DLD1 (cell line): ENCODE results near the gene C19orf67.

Experiments used
- in situ Hi-C: cut with HindIII; loops from 2 replicates; pipeline ENCODE4 v1.10.0; 2017; ENCODE audit warnings: low sequenced_read_pairs

The C19orf67 gene

DNA sequence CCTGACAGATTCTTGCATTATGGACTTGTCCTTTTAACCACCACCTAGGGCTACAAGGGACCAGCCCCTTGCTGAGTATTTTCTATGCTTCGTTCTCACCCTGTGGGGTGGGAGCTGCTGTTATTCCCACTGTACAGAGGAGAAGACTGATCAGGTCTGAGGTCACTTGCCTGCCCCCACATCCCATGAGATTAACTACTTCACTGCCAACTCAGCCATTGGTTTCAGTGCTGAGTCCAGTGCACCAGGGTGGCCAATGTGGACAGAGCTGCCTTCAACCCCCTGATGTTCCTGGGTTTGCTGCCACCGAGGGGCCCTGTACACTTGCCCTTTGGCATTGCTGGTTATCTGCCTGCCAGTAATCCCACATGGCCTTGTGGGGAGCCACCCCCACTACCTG lies 25.1 kb upstream of the C19orf67 start:
- in situ Hi-C loops: no loop called here

DNA sequence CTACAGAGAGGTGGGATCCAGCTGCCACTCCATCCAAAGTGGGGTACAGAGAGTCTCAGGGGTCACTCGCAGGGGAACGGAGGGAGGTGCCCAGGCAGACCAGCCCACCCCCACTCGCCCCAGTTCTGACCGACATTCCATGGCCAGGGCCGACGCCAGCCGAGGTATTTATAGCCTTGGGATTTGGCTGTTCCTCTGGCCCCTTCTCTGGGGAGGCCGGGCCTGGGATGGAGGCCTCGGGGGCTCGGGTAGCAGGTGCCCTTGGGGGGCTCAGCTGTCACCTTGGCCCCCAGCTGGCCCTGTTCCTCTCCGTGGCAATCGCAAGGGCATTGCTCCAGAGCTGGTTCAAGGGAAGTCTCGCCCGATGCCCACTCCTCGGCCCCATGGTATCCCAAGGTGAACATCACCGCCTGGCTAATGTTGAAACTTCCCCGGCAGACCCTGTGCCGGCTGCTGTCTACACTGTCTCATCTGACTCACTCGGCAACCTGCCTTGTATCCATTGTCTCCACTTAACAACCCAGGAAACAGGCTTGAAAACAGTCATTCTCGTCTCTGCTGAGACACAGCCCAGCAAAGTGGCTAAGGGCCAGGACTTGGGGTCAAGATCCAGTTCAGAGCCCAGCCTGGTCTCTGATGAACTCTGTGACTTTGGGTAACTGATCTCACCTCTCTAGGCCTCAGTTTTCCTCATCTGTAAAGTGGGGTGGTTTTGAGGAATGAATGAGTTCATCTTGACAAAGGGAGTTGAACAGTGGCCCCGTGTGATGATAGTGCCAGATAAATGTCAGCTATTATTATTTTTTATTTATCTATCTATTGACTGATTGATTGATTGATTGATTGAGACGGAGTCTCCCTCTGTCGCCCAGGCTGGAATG lies 22.2 kb upstream of the C19orf67 start:
- in situ Hi-C loops: no loop called here

DNA sequence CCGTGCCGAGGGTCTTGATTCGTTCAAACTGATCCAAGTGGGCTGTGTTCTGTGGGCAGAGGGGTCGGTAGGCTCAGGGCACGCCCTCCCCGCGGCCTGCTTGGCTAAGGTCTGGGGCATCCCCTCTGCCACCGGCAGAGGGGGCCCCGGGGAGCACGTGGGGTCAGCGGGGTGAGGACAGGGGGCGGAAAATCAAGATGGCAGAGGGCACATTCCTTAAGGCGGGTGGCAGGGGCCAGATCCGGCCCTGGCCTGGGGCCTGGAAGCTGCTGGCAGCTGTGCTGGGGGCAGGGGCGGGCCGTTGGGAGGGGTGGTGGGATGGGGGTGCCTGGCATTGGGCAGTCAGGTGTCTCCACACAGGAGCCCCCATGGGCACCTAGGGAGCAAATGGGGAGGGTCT lies 21.3 kb upstream of the C19orf67 start:
- in situ Hi-C loops: no loop called here

DNA sequence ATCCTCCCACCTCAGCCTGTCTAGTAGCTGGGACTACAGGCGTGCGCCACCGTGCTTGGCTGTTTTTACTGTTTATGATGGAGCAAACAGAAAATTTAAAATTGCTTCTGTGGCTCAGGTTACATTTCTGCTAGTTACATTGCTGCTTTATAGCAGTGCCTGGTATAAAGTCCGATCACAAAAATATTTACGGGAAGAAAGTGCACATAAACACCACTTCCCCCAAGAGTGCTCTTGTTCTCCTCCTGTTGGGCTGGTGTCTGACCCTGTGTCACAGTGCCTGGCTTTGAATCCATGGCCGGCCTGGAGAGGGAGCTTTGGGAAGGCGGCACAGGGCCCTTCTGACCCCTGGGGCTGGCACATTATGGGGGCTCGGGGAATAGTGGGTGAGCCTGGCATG lies 20.1 kb upstream of the C19orf67 start:
- in situ Hi-C loops: no loop called here

DNA sequence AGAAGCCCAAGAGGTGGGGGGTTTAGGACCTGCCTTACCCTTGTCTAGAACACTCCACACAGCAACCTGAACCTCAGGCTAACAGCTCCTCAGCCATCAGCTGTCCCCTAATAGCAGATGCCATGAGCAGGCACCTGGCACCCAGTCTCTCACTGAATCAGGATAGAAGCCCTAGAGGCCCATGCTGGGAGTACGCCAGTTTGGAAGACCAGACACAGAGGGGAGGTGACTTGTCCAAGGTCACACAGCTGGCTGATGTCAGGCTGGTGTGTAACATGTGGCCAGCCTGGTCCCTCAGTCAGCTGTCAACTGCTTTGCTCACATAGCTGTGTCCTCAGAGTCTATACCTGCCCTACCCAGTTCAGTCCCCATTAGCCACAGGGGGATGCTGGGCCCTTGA lies 17.7 kb upstream of the C19orf67 start:
- in situ Hi-C loops: no loop called here

DNA sequence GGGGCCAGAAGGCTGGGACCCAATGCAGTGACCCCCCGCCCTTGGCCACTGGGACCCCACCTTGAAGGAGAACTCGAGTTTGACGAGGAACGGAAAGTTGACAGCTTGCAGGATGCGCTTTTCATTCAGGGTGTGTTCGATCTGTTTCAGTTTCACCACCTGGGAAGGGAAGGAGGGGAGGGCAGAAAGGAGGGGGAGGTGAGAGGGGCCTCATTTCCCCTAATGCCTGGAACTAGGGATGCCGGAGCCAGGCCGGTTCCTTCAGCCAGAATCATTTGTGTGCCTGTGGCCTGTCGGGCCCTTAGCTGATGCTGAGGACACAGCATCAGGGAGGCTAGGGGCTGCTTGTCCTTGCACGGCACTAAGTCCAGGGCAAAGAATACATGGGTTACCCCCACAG lies 17.2 kb upstream of the C19orf67 start:
- in situ Hi-C loops: no loop called here

DNA sequence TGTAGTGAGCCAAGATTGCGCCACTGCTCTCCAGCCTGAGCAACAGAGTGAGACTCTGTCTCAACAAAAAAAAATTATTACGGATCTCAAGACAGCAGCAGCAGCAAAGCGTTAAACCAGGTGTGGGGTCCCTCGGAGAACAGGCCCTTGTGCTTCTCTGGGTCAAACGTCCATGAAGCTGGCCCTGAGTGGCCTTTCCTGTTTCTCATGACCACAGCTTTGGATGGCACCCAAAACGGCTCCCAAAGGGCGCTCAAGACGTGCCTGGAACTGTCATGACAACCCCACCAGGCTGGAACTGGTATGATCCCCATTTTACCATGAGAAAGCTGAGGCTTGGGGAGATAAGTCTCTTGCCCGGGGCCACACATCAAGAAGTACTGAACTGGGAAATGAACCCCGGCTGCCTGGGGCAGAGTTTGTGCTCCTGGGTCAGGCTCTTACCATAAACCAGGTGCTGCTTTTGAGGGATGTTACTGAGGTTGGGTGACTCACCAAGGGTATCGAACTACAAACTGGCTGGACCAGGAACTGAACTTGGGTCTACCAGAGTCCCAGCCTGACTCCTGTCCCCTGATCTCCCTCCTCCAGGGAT lies 16.6 kb upstream of the C19orf67 start:
- in situ Hi-C loops: no loop called here

DNA sequence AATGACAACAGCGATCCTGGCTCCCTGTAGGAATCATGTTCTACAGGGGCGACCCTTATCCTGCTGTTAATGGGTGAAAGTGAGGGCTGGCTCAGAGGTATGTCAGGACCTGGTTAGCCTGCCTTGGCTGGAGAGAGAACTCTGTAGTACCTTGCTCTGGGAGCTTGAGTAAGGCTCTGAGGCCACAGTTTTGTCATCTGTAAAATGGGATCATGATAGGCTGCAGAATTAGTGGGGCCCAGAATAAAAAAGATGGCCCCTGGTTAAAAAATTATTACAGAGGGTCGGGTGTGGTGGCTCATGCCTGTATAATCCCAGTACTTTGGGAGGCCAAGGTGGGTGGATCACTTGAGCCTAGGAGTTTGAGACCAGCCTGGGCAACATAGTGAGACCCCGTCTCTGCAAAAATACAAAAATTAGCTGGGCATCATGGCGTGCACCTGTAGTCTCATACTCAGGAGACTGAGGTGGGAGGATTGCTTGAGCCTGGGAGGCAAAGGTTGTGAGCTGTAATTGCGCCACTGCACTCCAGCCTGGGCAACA lies 15.5 kb upstream of the C19orf67 start:
- in situ Hi-C loops: no loop called here

DNA sequence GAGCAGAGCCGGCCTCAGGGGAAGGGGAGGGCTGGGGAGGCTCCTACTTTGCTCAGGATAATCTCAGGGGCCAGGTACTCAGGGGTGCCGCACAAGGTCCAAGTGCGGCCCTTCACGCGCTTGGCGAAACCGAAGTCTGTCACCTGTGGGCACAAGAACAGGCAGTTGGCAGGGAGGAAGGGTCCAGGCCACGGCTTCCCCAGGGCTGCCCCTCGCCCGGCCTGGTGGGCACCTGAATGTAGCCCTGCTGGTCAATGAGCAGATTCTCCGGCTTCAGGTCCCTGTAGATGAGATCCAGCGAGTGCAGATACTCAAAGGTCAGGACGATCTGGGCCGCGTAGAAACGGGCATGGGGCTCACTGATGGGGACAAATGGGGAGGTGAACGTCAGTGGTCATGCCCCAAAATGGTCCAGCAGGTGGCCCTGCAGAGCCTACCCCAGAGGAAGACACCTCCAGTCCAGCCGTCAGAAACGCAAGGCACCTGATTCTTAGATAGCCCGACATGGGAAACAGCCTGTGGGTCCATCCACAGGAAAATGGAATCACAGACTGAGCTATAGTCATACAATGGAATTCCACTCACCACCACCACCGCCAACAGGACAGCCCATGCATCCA lies 12.1 kb upstream of the C19orf67 start:
- in situ Hi-C loops: loop anchor here (25.0 kb wide), 1 partner anchor 210 kb away; the partner anchor contains the start of gene NANOS3

DNA sequence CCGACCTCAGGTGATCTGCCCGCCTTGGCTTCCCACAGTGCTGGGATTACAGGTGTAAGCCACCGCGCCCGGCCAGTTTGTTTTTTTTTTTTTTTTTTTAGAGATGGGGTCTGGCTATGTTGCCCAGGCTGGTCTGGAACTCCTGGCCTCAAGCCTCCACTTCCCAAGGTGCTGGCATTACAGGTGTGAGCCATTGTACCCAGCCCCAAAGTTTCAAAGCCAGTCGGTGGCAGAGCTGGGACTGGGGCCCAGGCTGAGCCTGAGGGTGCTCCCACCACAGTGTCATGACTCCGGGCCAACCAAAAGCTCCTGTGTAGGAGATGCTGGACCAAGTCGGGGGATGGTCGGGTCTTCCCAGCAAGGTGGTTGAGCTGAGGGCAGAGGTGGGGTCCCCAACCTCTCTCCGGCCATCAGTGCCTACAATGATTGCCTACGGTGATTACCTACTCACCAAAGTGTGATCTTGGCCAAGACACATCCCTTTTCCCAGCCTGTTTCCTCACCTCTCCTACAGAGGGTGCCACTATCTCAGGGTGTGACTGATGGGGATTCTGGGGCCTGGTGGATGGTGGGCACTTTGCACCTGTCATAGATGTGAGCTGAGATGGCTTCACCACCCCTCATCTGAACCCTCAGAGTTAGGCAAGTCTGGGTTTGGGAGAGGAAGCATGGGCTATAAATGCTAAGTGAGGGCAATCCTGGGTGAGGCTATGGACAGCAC lies 10.8 kb upstream of the C19orf67 start:
- in situ Hi-C loops: loop anchor here (25.0 kb wide), 1 partner anchor 209 kb away; the partner anchor contains the start of gene NANOS3

DNA sequence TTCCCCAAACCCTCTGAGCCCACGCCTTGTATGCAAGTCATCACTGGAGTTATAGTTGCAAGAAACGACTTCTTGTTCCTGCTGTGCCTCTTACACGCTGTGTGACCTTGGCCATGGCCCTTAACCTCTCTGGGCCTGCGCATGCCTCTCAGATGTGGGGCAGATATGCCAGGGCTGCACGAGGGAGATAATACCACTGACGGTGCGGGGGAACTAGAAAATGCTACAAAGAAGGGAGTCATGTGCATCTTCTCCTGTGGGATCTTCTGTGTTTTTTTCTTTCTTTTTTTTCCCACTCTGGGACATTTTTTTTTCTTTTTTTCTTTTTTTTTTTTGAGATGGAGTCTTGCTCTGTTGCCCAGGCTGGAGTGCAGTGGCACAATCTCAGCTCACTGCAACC lies 9.3 kb upstream of the C19orf67 start:
- in situ Hi-C loops: loop anchor here (25.0 kb wide), 1 partner anchor 208 kb away; the partner anchor contains the start of gene NANOS3

DNA sequence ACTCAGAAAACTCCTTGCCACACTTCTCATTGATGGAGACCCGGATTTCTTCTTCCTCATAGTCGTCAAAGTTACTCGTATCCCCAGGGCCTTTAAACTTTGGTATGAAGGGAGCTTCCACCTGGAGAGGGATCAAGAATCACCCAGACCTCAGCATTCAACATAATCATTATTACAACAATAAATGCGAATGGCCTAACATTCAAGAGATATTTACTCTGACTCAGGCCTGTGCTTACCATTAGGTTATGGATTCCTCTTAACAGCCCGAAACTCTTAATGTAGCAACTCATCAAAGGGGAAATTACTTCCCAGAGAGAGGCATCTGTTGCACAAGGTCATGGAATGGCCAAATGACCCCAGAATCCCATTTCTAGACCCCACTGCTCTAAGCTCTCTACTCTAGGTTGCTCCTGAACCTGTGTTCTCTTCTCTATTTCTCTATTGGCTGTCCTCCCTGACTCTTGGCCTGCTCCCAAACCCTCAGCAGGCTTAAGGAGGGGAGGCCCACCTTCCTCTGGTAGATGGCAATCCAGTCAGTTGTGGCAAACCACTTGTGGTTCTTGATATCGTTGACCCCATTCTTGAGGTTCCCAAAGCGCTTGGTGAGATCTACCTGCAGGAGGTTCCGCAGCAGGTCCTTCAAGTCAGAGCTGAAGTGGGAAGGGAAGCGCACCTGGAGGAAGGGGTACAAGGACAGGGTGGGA lies 7.7 kb upstream of the C19orf67 start:
- in situ Hi-C loops: loop anchor here (25.0 kb wide), 1 partner anchor 206 kb away; the partner anchor contains the start of gene NANOS3

DNA sequence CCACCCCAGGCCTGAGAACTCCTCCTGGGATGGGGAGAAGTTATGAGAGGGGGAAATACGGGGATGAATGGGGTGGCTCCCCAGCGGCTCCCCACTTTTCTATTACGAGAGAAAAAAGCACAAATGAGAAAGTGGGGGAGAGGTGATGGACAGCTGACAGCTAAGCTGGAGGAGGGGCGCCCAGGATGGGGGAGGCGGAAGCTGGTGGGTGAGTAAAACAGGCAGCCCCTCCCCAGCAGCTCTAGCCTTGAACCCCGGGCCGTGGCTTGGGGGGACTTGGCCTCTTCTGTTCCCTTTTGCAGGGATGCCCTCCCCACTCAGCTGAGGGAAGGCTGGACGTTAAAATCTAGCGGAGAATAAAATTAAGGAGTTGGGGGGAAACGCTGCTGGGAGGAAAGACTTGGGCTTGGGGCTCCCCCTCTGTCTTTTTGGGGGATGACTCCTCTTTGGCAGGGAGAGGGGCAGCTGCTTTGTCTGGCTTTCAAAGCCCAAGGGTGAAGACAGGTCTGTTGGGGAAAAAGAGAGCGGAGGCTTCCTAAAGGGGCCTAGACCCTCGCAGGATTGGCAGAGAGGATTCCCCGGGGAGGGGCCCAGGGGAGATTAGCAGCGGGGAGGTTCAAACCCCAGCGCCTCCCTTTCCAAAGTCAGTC lies 6.4 kb upstream of the C19orf67 start:
- in situ Hi-C loops: loop anchor here (25.0 kb wide), 1 partner anchor 205 kb away; the partner anchor contains the start of gene NANOS3

DNA sequence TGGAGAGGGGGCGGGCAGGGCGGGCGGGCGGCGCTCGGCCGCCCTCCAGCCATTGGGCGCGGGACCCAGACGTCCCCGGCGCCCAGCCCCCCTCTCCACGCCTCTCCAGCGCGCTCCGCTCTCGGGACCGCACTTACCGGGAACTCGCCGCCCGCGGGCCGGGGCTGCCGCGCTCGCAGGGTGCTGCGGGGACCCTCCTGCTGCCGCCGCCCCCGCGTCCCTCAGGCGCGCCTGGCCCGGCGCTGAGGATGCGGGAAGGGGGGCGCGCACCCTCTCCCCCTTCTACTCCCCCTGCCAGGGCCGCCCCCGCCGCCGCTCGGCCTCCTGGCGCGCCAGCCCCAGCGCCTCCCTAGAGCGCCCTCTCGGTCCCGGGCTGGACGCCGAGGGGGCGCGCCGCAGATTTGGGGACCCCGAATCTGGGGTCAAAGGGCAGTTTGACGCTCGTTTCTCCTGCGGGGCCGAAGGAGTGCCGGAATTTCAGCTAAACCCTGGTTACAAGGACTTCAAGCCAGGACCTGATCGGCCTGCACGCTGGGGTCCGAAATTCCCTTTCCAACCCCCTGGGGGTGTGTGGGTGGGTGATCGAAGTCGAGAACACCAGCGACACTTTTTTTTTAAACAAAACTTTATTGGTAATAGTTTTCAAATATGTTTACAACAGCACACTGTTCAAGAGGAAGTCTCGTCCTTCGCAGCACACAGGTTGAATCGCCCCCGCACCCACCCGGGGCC lies 5.7 kb upstream of the C19orf67 start:
- in situ Hi-C loops: loop anchor here (25.0 kb wide), 1 partner anchor 204 kb away; the partner anchor contains the start of gene NANOS3

DNA sequence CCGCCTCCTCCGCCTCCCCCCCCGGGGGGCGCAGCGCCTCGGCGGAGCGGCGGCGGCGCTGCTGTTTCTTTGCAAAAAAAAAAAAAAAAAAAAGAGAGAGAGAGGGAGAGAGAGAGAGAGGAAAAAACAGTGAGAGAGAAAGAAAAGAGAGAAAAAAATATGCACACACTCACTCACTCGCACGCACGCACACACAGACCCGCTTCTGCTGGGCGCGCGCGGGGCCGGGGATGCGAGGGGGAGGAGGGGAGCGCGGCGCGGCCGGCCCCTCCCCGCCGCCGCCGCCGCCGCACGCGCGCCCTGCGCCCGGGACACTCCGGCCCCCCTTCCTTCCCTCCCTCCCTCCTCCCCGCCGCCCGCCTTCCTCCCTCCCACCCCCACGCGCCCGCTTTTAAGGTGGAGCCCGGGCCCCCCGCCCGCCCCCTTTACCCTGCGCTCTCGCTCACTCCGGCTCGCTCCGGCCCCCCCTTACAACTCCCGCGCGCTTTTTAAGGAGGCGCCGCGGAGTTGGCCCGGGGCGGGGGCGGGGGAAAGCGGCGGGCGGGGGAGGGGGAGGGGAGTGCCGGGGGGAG lies 5.0 kb upstream of the C19orf67 start, which contains the start of gene SAMD1:
TSS of gene SAMD1 (minus strand) at position 243 of the 572 bp plus-strand sequence.
- in situ Hi-C loops: loop anchor here (25.0 kb wide), 1 partner anchor 203 kb away; the partner anchor contains the start of gene NANOS3

DNA sequence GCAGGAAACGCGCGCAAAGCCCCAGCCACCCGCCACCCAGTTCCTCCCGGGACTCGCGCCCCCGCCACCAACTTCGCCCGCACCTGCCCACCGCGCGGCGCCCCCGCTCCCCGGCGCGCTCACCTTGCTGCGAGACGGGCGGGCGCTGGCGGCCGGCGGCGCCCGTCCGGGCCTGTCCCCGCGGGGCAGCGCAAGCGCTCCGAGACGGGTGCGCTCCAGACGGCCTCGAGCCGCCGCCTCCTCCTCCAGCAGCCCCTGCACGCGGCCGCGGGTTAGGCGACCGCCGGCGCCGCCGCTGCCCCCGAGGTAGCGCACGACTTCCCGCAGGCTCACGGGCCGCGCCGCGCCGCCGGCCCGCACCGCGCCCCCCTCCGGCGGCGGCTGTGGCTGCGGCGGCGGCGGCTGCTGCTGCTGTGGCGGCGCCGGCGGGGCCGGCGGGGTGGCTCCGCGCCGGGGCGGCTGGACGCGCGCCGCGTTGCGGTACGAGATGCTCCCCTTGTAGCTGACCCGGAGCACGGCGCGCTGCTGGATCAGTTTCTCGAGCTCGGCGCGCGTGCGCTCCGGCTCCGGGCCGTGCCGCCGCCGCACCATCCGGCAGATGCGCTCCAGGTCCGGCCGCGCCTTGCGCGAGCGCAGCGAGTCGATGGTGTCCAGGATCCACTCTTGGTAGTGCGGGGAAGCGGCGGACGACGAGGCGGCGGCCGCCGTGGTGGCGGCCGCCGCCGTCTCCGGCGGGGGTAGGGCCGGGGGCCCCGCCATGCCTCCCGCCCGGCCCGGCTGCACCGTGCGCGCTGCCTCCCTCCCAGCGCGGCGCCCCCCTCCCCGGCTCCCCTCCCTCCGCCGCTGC lies 4.3 kb upstream of the C19orf67 start:
- in situ Hi-C loops: loop anchor here (25.0 kb wide), 1 partner anchor 203 kb away; the partner anchor contains the start of gene NANOS3

DNA sequence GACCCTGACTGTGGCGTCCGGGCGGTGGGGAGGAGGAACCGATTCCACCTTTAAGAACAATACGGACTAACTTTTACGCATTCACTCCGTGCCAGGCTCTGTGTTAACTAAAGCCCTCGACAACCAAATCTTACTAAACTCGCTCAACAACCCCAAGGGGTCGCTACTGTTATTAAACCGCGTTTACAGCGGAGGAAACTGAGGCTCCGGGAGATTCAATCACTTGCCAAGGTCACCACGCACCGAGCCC lies 3.8 kb upstream of the C19orf67 start:
- in situ Hi-C loops: loop anchor here (25.0 kb wide), 1 partner anchor 202 kb away; the partner anchor contains the start of gene NANOS3
